GM18520 (cell line): ENCODE data around the gene BSN.

Source experiments
- ATAC-seq: cut with Tn5 transposase; IDR thresholded peaks from one replicate; pipeline ENCODE4 v1.9.1; 2021; ENCODE audit not compliant: unreplicated experiment

The BSN gene

DNA sequence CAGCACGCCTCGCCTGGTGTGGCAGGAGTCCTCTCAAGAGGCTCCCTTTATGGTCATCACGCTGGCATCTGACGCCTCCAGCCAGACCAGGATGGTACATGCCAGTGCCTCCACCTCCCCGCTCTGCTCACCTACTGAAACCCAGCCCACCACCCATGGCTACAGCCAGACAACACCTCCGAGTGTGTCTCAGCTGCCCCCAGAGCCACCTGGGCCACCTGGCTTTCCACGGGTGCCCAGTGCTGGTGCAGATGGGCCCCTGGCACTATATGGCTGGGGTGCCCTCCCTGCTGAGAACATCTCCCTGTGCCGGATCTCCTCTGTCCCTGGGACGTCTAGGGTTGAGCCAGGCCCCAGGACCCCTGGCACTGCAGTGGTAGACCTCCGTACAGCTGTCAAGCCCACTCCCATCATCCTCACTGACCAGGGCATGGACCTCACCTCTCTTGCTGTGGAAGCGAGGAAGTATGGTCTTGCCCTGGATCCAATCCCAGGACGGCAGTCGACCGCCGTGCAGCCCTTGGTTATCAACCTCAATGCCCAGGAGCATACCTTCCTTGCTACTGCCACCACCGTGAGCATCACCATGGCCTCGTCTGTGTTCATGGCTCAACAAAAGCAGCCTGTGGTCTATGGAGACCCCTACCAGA, 100.0 kb downstream of the BSN start:
- ATAC-seq: no peak

DNA sequence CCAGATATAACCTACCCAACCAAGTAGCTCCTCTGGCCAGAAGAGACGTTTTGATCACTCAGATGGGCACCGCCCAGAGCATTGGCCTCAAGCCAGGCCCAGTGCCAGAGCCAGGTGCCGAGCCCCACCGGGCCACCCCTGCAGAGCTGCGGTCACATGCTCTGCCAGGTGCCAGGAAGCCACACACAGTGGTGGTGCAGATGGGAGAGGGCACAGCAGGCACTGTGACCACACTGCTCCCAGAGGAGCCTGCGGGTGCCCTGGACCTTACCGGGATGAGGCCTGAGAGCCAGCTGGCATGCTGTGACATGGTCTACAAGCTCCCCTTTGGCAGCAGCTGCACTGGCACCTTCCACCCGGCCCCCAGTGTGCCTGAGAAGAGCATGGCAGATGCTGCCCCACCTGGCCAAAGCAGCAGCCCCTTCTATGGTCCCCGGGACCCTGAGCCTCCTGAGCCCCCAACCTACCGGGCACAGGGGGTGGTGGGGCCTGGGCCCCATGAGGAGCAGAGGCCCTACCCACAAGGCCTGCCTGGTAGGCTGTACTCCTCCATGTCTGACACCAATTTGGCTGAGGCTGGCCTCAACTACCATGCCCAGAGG, 100.8 kb downstream of the BSN start:
- ATAC-seq: no peak

DNA sequence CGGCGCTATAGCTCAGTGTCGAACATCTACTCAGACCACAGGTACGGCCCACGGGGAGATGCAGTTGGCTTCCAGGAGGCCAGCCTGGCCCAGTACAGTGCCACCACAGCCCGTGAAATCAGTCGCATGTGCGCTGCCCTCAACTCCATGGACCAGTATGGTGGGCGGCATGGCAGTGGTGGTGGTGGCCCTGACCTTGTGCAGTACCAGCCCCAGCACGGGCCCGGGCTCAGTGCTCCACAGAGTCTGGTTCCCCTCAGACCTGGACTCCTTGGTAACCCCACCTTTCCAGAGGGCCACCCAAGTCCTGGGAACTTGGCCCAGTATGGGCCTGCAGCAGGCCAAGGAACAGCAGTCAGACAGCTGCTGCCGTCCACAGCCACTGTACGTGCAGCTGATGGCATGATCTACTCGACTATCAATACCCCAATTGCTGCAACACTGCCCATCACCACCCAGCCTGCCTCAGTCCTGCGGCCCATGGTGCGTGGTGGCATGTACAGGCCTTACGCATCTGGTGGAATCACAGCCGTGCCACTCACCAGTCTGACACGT, 101.5 kb downstream of the BSN start:
- ATAC-seq: no peak

- no peak for ATAC-seq
Measured at GRCh38 chr3:49656541-49657112, 102.3 kb downstream of the BSN start.

GRCh38 chr3:49657208-49657915, 103.1 kb downstream of the BSN start:
- ATAC-seq: no peak

DNA sequence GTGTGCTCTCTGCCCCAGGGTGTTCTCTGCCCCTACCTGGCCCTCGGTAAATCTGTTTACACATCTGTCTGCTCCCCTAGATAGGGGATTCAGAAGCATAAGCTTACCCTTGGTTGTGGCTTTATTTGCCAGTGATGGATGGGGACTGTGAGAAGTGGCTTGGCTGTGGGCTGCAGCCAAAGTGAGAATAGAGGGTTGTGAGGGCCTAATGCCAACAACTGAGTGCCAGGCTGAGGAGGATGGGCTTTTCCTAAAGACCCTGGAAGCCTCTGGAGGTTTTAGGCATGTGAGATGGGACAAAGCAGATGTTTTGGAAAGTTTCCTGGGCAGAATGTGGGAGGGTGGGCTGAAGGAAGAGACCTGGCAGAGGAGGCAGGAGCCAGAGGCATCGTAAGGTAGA, 104.4 kb downstream of the BSN start:
- ATAC-seq: no peak

DNA sequence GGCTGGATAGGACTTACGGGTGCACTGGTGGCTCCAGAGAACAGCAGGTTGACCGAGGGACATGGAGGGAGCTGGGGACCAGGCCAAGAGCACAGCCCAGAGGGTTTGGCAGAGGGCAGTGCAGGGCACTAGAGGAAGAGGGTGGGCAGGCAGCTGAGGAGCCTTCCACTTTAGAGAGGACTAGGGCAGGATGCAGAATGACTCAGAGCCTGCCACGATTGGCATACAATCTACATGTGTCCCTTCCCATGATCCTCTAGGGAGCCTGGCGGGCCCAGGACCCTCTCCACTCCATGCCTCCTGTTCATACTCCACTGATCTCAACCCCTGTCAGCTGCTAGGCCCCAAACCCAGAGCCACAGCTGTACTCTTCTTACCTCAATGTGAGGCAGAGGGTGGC, 105.5 kb downstream of the BSN start:
- no peak for ATAC-seq

DNA sequence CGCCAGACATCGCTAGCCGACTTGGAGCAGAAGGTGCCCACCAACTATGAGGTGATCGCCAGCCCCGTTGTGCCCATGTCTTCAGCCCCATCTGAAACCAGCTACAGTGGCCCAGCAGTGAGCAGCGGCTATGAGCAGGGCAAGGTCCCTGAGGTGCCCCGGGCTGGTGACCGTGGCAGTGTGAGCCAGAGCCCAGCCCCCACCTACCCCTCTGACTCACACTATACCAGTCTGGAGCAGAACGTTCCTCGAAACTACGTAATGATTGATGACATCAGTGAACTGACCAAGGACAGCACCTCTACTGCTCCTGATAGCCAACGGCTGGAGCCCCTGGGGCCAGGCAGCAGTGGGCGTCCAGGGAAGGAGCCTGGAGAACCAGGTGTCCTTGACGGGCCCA, 107.0 kb downstream of the BSN start:
- ATAC-seq: no peak

GRCh38 chr3:49662021-49662420, 107.7 kb downstream of the BSN start:
- no peak for ATAC-seq

DNA sequence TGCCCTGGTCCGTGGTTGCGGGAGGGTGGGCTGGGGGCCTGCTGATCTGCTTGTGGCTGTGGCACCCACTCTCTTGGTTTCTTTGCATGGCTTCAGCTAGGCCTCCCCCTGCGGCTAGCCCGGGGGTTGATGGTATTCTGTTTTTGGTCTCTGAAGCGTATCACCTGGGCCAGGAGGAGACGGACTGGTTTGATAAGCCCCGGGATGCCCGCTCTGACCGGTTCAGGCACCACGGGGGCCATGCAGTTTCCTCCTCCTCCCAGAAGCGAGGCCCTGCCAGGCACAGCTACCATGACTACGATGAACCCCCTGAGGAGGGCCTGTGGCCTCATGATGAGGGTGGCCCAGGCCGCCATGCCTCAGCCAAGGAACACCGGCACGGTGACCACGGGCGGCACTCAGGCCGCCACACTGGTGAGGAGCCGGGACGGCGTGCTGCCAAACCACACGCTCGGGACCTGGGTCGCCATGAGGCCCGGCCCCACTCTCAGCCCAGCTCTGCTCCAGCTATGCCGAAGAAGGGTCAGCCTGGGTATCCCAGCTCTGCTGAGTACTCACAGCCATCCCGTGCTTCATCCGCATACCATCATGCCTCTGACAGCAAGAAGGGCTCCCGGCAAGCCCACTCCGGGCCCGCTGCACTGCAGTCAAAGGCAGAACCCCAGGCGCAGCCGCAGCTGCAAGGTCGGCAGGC, 108.6 kb downstream of the BSN start:
- no peak for ATAC-seq

- no peak for ATAC-seq
Measured at GRCh38 chr3:49663831-49664230, 109.6 kb downstream of the BSN start.

DNA sequence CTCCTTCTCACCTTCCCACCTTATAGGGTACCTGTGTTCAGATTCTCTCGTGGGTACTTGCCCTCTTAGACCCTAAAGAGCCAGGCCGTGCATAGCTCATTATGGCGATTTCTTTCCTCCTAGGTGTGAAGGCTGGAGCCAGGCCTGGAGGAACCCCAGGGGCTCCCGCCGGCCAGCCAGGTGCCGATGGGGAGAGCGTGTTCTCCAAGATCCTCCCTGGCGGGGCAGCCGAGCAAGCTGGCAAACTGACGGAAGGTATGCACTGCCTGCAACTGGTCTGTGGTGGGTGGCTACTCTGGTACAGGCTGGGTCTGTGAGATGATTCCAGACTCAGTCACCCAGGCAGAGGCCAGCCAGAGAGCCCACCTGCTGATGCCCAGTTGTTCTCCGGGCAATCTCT, 110.0 kb downstream of the BSN start:
- ATAC-seq: no peak

DNA sequence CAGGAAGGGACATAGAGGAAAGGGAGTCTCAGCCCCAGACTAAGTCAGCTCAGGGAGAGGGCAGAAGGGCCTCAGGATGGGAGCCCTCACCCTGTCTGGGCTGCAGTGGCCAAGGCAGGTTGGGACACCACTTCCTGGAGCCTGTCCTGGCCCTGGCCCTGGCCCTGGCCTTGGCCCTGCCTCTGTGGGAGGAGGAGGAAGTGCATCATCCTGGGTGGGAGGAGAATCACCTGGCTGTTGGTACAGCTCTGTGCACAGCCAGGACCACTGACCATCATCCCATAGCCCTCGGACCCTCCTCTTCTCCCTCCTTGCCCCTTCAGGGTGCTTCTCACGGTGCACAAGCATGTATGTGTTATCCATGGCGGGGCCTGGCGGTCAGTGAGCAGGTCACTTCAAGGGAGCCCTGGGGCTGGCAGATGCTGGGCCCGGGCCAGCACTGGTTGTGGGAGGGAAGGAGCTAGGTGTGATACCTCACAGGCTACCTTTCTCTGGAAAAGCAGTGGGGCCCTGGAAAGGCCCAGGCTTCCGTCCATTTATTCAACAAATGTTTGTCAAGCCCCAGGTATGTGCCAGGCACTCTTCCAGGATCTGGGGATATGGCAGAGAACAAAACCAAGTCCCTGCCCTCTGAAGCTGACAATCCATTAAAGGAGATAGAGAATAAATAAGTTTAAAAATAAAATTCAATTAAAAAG, 111.7 kb downstream of the BSN start:
- ATAC-seq: no peak

DNA sequence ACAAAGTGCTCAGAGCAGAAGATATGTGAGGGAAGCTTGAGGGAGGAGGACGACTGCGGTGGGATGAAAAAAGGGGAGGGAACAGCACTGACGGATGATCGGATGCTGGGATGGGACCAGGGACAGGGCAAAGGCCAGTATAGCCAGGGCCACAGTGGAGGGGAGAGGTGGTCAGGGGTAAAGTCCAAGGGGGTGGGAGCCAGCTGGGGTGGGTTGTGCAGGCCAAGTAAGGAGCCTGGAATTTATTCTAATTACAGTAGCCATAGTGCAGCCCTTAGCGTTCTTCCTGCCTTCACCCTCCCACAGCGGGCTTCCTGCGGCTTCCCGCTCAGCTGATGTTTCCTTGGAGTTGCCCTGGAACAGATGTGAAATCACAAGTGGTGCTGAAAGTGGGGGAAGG, 112.3 kb downstream of the BSN start:
- ATAC-seq: no peak

- ATAC-seq: no peak
Measured at GRCh38 chr3:49667701-49668413, 113.6 kb downstream of the BSN start.

- ATAC-seq: no peak
Measured at GRCh38 chr3:49668414-49668797, 114.1 kb downstream of the BSN start.

DNA sequence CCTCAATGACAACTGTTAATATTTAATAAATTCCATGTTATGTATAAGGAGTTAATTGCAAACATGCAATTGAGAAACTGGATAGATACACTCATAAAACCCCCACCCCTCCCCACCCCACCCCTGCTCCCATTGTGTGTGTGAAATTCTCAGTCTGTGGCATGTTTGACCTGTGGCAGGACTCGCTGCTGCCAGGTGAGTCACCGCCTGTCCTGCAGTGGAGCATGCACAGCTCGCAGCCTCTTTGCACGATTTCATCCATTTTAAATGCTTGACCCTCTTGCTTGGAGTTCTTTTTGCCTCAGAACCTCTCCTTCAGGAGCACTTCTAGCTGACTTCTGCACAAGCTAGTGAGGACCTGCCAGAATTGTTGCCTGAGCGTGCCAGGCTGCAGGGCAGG, 114.6 kb downstream of the BSN start:
- no peak for ATAC-seq

DNA sequence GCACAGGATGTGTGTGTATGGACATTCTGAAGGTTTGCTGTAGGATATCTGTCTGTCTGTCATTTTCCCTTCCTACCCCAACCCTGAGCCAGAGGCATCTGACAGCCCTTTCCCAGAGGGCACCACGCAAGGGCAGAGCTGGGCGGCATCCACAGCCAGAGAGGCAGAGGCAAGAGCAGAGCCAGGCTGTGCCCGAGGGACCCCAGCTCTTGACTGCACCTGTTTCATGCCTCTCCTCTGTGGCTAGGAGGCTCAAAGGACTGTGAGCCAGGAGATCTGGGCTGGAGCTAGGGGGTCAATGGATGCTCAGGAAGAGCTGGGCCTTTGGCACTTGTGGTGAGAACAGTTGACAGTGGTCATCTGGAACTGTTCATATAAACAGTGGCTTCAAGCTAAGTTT, 115.1 kb downstream of the BSN start:
- ATAC-seq: no peak

DNA sequence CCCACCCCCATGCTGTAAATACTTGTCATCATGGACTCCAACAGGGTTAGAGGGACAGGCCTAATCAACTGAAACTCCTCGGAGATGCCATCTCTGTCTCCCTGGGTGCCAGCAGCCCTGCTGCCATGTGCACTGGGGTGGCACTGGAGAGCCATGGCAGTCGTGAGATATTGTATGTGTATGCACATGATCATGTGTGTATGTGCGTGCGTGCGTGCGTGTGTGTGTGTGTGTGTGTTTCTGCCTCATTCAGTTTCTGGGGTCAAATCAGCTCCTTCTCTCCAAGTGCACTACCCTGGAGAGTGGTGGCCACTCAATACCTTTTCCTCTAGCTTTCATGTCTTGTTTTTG, 116.6 kb downstream of the BSN start:
- no peak for ATAC-seq
